Esophagus muscularis mucosa (tissue), 4 donors: ENCODE data around the gene DMC1. TPM values are rescaled to one million over a fixed set of nuclear protein-coding genes. Genes with fewer than 3 reads are reported as not detected.

Experiments
- DNase-seq: peaks from one replicate; pipeline ENCODE4 v3.0.0-alpha.2; 2017; ENCODE audit errors: extremely low spot score
- H3K27ac ChIP-seq, 4 donors: fragments of 200-600 bp; sonication (generic); replicated peaks in 1 of 4; 1 replicate in 3 of 4; 2 replicates in 1 of 4; pipeline ENCODE4 v1.5.1; 2016 to 2019; ENCODE audit warnings: mild to moderate bottlenecking in 1 of 4
- H3K27me3 ChIP-seq, 4 donors: fragments of 200-600 bp; sonication (generic); one replicate each; pipeline versions ENCODE4 v1.5.1 to v1.6.0; 2016 to 2019
- H3K36me3 ChIP-seq, 4 donors: fragments of 200-600 bp; sonication (generic); one replicate each; pipeline ENCODE4 v1.5.1; 2016 to 2019
- H3K4me1 ChIP-seq, 4 donors: fragments of 200-600 bp; sonication (generic); one replicate each; pipeline ENCODE4 v1.5.1; 2016 to 2019
- H3K4me3 ChIP-seq, 4 donors: fragments of 200-600 bp; sonication (generic); 1 replicate in 2 of 4; 2 replicates in 2 of 4; pipeline ENCODE4 v1.5.1; 2016 to 2019; ENCODE audit warnings: mild to moderate bottlenecking in 4 of 4, moderate library complexity in 1 of 4
- H3K9me3 ChIP-seq, 4 donors: fragments of 200-600 bp; sonication (generic); 1 replicate in 3 of 4; 2 replicates in 1 of 4; pipeline ENCODE4 v1.5.1; 2016 to 2019
- CTCF ChIP-seq, 3 experiments: fragments of 200-600 bp in 2 of 3; fragments of 450-650 bp in 1 of 3; sonication (generic) in 2 of 3; IDR thresholded peaks; one replicate each; pipeline ENCODE4 v1.5.1; 2017 to 2019; ENCODE audit warnings: antibody characterized with exemption in 3 of 3, mild to moderate bottlenecking in 2 of 3, moderate library complexity in 1 of 3
- EP300 ChIP-seq: sonication (generic); formaldehyde crosslinking; IDR thresholded peaks from one replicate; pipeline ENCODE4 v1.6.1; 2017; ENCODE audit warnings: antibody characterized with exemption
- POLR2A ChIP-seq: fragments of 450-650 bp; IDR thresholded peaks from one replicate; pipeline ENCODE4 v1.6.1; 2017; ENCODE audit warnings: antibody characterized with exemption, moderate library complexity, mild to moderate bottlenecking, low read depth
- POLR2AphosphoS5 ChIP-seq, 2 donors: sonication (generic); formaldehyde crosslinking; IDR thresholded peaks; one replicate each; pipeline ENCODE4 v1.6.1; 2017; ENCODE audit warnings: antibody characterized with exemption in 2 of 2
- WGBS: methylation state at CpG from one replicate; pipeline ENCODE4 v1.1.5; 2018; 5-methylcytosine and 5-hydroxymethylcytosine counted together
- intact Hi-C: fragments of 100-400 bp; cut with DNase I; formaldehyde crosslinking; loops from one replicate; pipeline ENCODE4 v1.15.1; 2023
- total RNA-seq, 4 donors: library from RNA; depleted of rRNA; stranded (reverse); fragments of >200 nt; gene quantifications; one replicate each; pipeline versions ENCODE4 v1.1.0 to v1.2.1, GENCODE V29; 2016

The DMC1 gene
- total RNA-seq, 4 donors from 2014 or later, result 1.3 to 6.5 (median 1.6) TPM

GRCh38 chr22:38524429-38524828 is 45.6 kb downstream of the DMC1 start:
- no peak for DNase-seq
- WGBS, result 83% methylated on average over 3 of the region's 3 CpGs
- no peaks in the 10 kb centered on the region for H3K9me3 ChIP-seq
- intact Hi-C loops, result no loop called here
- H3K4me1 ChIP-seq, result no peaks in the 10 kb centered on the region
- no peak overlapping the region for H3K27ac ChIP-seq
- no peak for TF ChIP-seq POLR2A
- no peak for TF ChIP-seq CTCF (IDR thresholded peaks at IDR 0.05)
- TF ChIP-seq POLR2AphosphoS5 (IDR thresholded peaks at IDR 0.05), result no peak
- TF ChIP-seq EP300, result no peak
- H3K27me3 ChIP-seq, result peaks cover 0 to 11% (median 0%) of the 10 kb centered on the region in 4 donors
- no peaks in the 10 kb centered on the region for H3K36me3 ChIP-seq
- H3K4me3 ChIP-seq, result no peak overlapping the region

- intact Hi-C loops, result no loop called here
- Histone ChIP-seq H3K36me3 (no peaks in the 10 kb centered on the region), H3K27ac (no peak overlapping the region), H3K4me3 (no peak overlapping the region), H3K4me1 (no peaks in the 10 kb centered on the region), H3K27me3 (peaks cover 0 to 11% (median 0%) of the 10 kb centered on the region in 4 donors), H3K9me3 (no peaks in the 10 kb centered on the region)
- no peak for DNase-seq
- 94% methylated on average over 5 of the region's 5 CpGs for WGBS
- TF ChIP-seq CTCF (IDR thresholded peaks at IDR 0.05) (no peak), POLR2A (no peak), EP300 (no peak), POLR2AphosphoS5 (IDR thresholded peaks at IDR 0.05) (no peak)
These were observed 46.5 kb downstream of the DMC1 start for GRCh38 chr22:38523479-38523878.

GRCh38 chr22:38523029-38523428 is 47.0 kb downstream of the DMC1 start:
- Histone ChIP-seq H3K36me3 (no peaks in the 10 kb centered on the region), H3K27me3 (peaks cover 0 to 11% (median 0%) of the 10 kb centered on the region in 4 donors), H3K4me3 (no peak overlapping the region), H3K27ac (no peak overlapping the region), H3K4me1 (no peaks in the 10 kb centered on the region), H3K9me3 (no peaks in the 10 kb centered on the region)
- intact Hi-C loops, result no loop called here
- WGBS, result 94% methylated on average over 3 of the region's 3 CpGs
- DNase-seq, result no peak
- TF ChIP-seq POLR2AphosphoS5 (IDR thresholded peaks at IDR 0.05) (no peak), POLR2A (no peak), CTCF (IDR thresholded peaks at IDR 0.05) (no peak), EP300 (no peak)

GRCh38 chr22:38519453-38520250 is 50.3 kb downstream of the DMC1 start:
- Histone ChIP-seq H3K4me1 (no peaks in the 10 kb centered on the region), H3K36me3 (no peaks in the 10 kb centered on the region), H3K9me3 (no peaks in the 10 kb centered on the region), H3K27ac (no peak overlapping the region), H3K4me3 (no peak overlapping the region), H3K27me3 (peaks cover 0 to 7% (median 0%) of the 10 kb centered on the region in 4 donors)
- WGBS, result 95% methylated on average over 2 of the region's 2 CpGs
- intact Hi-C loops, result no loop called here
- no peak for DNase-seq
- TF ChIP-seq POLR2AphosphoS5 (IDR thresholded peaks at IDR 0.05), result no peak
- TF ChIP-seq CTCF (IDR thresholded peaks at IDR 0.05), result no peak
- TF ChIP-seq EP300, result no peak
- TF ChIP-seq POLR2A, result no peak
